NCI-H2081 (cell line): ENCODE measurements around the gene CLIC5.
"Not testable (repeated sequence)": the region's sequence is repeated elsewhere in the genome, so short reads cannot be mapped to it uniquely, and the experiment has no call there.

Experiments used
- DNase-seq, 2 experiments: peaks; one replicate each; lab custom pipeline; 2025; lab: John Stamatoyannopoulos, UW

The CLIC5 gene

GRCh38 chr6:45927421-45928320 is 88.0 kb downstream of the CLIC5 start:
- no peak for DNase-seq

GRCh38 chr6:45926423-45926822 is 89.2 kb downstream of the CLIC5 start:
- not testable (repeated sequence) for DNase-seq

GRCh38 chr6:45924763-45925342 is 90.8 kb downstream of the CLIC5 start:
- DNase-seq, result no peak

GRCh38 chr6:45923831-45924391 is 91.7 kb downstream of the CLIC5 start:
- DNase-seq, result no peak

- peak; percentile 3 to 53 for DNase-seq
These were observed 92.8 kb downstream of the CLIC5 start for GRCh38 chr6:45922728-45923351.

- no peak for DNase-seq
These were observed 93.9 kb downstream of the CLIC5 start for GRCh38 chr6:45921691-45922281.

GRCh38 chr6:45920819-45921511 is 94.7 kb downstream of the CLIC5 start:
- DNase-seq, result no peak

GRCh38 chr6:45917439-45917838 is 98.2 kb downstream of the CLIC5 start:
- no peak for DNase-seq

- DNase-seq, result no peak
These were observed 99.0 kb downstream of the CLIC5 start for GRCh38 chr6:45916692-45917091.

- no peak for DNase-seq
These were observed 99.7 kb downstream of the CLIC5 start for GRCh38 chr6:45915780-45916468.

- no peak for DNase-seq
These were observed 104.0 kb downstream of the CLIC5 start for GRCh38 chr6:45911691-45912090.

- no peak for DNase-seq
These were observed 111.7 kb downstream of the CLIC5 start for GRCh38 chr6:45903959-45904358.

- DNase-seq, result no peak
These were observed 112.7 kb downstream of the CLIC5 start for GRCh38 chr6:45902984-45903383.

GRCh38 chr6:45901767-45902650 is 113.7 kb downstream of the CLIC5 start:
- DNase-seq, result no peak

GRCh38 chr6:45900808-45901752 is 114.6 kb downstream of the CLIC5 start:
- peak in 1 of 2 experiments; percentile 2 for DNase-seq

GRCh38 chr6:45899683-45899946 is 116.0 kb downstream of the CLIC5 start:
- DNase-seq, result no peak

- no peak for DNase-seq
These were observed 116.5 kb downstream of the CLIC5 start for GRCh38 chr6:45898941-45899682.

- DNase-seq, result no peak
These were observed 118.7 kb downstream of the CLIC5 start for GRCh38 chr6:45896783-45897441.
